ENCODE data around the gene RHBDD1. TPM values are rescaled to one million over a fixed set of nuclear protein-coding genes. Genes with fewer than 3 reads are reported as not detected.

The RHBDD1 gene
- total RNA-seq, 1 donor from 2014 or later = 31.3 TPM

DNA sequence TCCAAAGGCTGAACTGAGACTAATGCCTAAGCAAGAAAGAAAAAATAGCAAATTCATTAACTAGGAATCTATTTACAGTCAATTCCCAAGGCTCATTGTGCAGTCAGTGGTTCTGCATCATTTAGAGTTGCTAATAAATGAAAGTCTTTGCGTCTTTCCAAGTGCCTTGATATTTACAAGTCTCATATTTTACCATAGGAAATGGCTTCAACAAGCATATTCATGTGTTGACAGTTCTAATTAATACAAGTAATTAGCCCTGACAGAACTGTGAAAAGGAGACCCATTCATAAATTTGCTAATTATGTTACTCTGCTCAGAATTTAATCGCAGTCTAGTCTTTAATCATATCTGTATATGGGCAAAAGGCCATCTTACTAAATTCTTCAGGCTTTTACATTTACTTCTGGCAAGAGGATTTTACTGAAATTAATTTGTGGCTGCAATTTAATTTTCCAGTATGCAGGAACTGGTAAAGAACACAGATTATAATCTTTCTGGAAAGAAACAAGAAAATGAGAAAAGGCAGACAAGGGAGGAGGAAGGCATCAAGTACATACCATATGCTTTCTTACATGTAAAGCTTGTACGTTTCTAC is 126.4 kb downstream of the RHBDD1 start:
- no peak overlapping the region for H3K27ac Mint-ChIP-seq (ENCODE audit: unreplicated experiment)
- TF ChIP-seq EZH2 (IDR thresholded peaks at IDR 0.05; ENCODE audit: insufficient read depth, low read length) = no peak
- TF ChIP-seq, protein P1, sequence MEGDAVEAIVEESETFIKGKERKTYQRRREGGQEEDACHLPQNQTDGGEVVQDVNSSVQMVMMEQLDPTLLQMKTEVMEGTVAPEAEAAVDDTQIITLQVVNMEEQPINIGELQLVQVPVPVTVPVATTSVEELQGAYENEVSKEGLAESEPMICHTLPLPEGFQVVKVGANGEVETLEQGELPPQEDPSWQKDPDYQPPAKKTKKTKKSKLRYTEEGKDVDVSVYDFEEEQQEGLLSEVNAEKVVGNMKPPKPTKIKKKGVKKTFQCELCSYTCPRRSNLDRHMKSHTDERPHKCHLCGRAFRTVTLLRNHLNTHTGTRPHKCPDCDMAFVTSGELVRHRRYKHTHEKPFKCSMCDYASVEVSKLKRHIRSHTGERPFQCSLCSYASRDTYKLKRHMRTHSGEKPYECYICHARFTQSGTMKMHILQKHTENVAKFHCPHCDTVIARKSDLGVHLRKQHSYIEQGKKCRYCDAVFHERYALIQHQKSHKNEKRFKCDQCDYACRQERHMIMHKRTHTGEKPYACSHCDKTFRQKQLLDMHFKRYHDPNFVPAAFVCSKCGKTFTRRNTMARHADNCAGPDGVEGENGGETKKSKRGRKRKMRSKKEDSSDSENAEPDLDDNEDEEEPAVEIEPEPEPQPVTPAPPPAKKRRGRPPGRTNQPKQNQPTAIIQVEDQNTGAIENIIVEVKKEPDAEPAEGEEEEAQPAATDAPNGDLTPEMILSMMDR (IDR thresholded peaks at IDR 0.05; ENCODE audit: insufficient read depth, low read depth, low read length) = no peak

DNA sequence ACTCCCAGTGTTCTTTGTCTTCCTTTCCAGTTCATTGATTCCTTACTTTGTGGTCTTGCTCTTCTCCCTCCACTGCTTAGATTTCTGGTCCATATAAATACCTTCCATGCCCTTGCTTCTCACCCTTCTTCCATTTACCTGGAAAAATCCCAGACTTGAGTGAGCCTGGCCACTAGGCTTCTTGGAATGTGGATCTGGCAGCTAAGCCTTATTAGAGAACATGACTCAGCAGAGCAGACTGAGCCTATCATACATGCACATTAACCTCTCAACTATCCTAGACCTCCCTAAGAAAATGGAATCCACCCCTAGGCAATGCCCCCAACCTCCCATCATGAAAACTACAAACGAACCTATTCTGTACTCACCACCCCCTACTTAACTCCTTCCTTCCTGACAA is 127.7 kb downstream of the RHBDD1 start:
- Histone ChIP-seq H3K9ac (ENCODE audit: low read length) (no peak overlapping the region), H3K4me3 (ENCODE audit: insufficient read depth, low read depth, low read length) (no peak overlapping the region), H2AFZ (ENCODE audit: low read depth, low read length) (no peak overlapping the region), H3K4me2 (ENCODE audit: low read length) (peak overlapping the region; percentile 35), H3K79me2 (ENCODE audit: insufficient read depth, low read length) (no peaks in the 10 kb centered on the region), H3K27me3 (ENCODE audit: insufficient read depth, low read length) (no peaks in the 10 kb centered on the region), H3K9me3 (ENCODE audit: insufficient read depth, low read depth, low read length) (no peaks in the 10 kb centered on the region), H3K36me3 (ENCODE audit: insufficient read depth, low read length) (no peaks in the 10 kb centered on the region), H4K20me1 (ENCODE audit: insufficient read depth, low read length) (no peaks in the 10 kb centered on the region), H3K4me1 (ENCODE audit: insufficient read depth, low read length) (peaks cover 10% of the 10 kb centered on the region), H3K27ac (ENCODE audit: low read depth, low read length) (peak overlapping the region; percentile 10)
- no peaks in the 10 kb centered on the region for H3K27me3 Mint-ChIP-seq (ENCODE audit: low read depth, unreplicated experiment)
- no peak overlapping the region for H3K27ac Mint-ChIP-seq (ENCODE audit: unreplicated experiment)
- DNase-seq (ENCODE audit: low read depth) (peak; percentile 96), FAIRE-seq (peak; percentile 67)
- H3K9me3 Mint-ChIP-seq (ENCODE audit: unreplicated experiment) = no peaks in the 10 kb centered on the region
- no peaks in the 10 kb centered on the region for H3K36me3 Mint-ChIP-seq (ENCODE audit: low read depth, unreplicated experiment)
- H3K4me1 Mint-ChIP-seq (ENCODE audit: low read depth, unreplicated experiment) = no peaks in the 10 kb centered on the region
- H3K4me3 Mint-ChIP-seq (ENCODE audit: unreplicated experiment) = no peak overlapping the region
- TF ChIP-seq, protein P1 (IDR thresholded peaks at IDR 0.05; ENCODE audit: insufficient read depth, low read depth, low read length) = no peak

More for the DNA sequence above, 126.4 kb downstream of the RHBDD1 start:
- Histone ChIP-seq H3K27ac (ENCODE audit: low read depth, low read length) (no peak overlapping the region), H3K9ac (ENCODE audit: low read length) (no peak overlapping the region), H3K4me1 (ENCODE audit: insufficient read depth, low read length) (peaks cover 10% of the 10 kb centered on the region), H3K4me3 (ENCODE audit: insufficient read depth, low read depth, low read length) (no peak overlapping the region), H2AFZ (ENCODE audit: low read depth, low read length) (no peak overlapping the region), H3K9me3 (ENCODE audit: insufficient read depth, low read depth, low read length) (no peaks in the 10 kb centered on the region), H3K4me2 (ENCODE audit: low read length) (no peak overlapping the region), H3K36me3 (ENCODE audit: insufficient read depth, low read length) (no peaks in the 10 kb centered on the region), H3K79me2 (ENCODE audit: insufficient read depth, low read length) (no peaks in the 10 kb centered on the region), H3K27me3 (ENCODE audit: insufficient read depth, low read length) (no peaks in the 10 kb centered on the region), H4K20me1 (ENCODE audit: insufficient read depth, low read length) (no peaks in the 10 kb centered on the region)
- no peaks in the 10 kb centered on the region for H3K36me3 Mint-ChIP-seq (ENCODE audit: low read depth, unreplicated experiment)
- no peak for DNase-seq (ENCODE audit: low read depth)
- no peaks in the 10 kb centered on the region for H3K4me1 Mint-ChIP-seq (ENCODE audit: low read depth, unreplicated experiment)
- FAIRE-seq = no peak
- H3K27me3 Mint-ChIP-seq (ENCODE audit: low read depth, unreplicated experiment) = no peaks in the 10 kb centered on the region
- no peak overlapping the region for H3K4me3 Mint-ChIP-seq (ENCODE audit: unreplicated experiment)
- H3K9me3 Mint-ChIP-seq (ENCODE audit: unreplicated experiment) = peaks cover 3% of the 10 kb centered on the region

DNA sequence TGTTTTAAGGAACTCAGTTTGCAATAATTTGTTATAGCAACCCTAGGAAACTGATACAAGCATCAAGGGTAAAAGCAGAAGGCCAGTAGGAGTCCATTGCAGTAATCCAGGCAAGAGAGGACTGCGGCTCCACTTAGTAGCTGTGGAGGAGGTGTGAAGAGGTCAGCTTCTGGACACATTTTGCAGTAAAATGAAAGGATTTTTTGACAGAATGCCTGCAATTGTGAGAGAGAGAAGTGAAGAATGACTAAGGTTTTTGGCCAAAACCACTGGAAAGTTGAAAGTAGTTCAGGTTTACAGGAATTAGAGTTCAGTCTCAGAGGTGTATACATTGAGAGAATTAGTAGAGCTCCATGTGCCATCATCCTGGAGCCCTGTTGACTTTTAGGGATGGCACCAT is 129.5 kb downstream of the RHBDD1 start:
- H3K4me1 Mint-ChIP-seq (ENCODE audit: low read depth, unreplicated experiment) = no peaks in the 10 kb centered on the region
- DNase-seq (ENCODE audit: low read depth) (peak; percentile 70), FAIRE-seq (no peak)
- no peak for TF ChIP-seq EZH2 (IDR thresholded peaks at IDR 0.05; ENCODE audit: insufficient read depth, low read length)
- TF ChIP-seq, protein P1 (IDR thresholded peaks at IDR 0.05; ENCODE audit: insufficient read depth, low read depth, low read length) = no peak
- H4K20me1 ChIP-seq (ENCODE audit: insufficient read depth, low read length) = no peaks in the 10 kb centered on the region
- no peak overlapping the region for H3K4me2 ChIP-seq (ENCODE audit: low read length)
- H3K9ac ChIP-seq (ENCODE audit: low read length) = no peak overlapping the region
- H3K9me3 Mint-ChIP-seq (ENCODE audit: unreplicated experiment) = no peaks in the 10 kb centered on the region
- no peak overlapping the region for H3K27ac Mint-ChIP-seq (ENCODE audit: unreplicated experiment)
- H3K27me3 Mint-ChIP-seq (ENCODE audit: low read depth, unreplicated experiment) = no peaks in the 10 kb centered on the region
- H3K36me3 Mint-ChIP-seq (ENCODE audit: low read depth, unreplicated experiment) = no peaks in the 10 kb centered on the region
- no peaks in the 10 kb centered on the region for H3K9me3 ChIP-seq (ENCODE audit: insufficient read depth, low read depth, low read length)
- H3K27ac ChIP-seq (ENCODE audit: low read depth, low read length) = no peak overlapping the region
- H3K4me3 Mint-ChIP-seq (ENCODE audit: unreplicated experiment) = no peak overlapping the region
- no peak overlapping the region for H2AFZ ChIP-seq (ENCODE audit: low read depth, low read length)
- H3K36me3 ChIP-seq (ENCODE audit: insufficient read depth, low read length) = no peaks in the 10 kb centered on the region
- no peaks in the 10 kb centered on the region for H3K27me3 ChIP-seq (ENCODE audit: insufficient read depth, low read length)
- H3K79me2 ChIP-seq (ENCODE audit: insufficient read depth, low read length) = no peaks in the 10 kb centered on the region
- H3K4me3 ChIP-seq (ENCODE audit: insufficient read depth, low read depth, low read length) = no peak overlapping the region
- H3K4me1 ChIP-seq (ENCODE audit: insufficient read depth, low read length) = peaks cover 25% of the 10 kb centered on the region
